ENCODE data around the gene BTRC.
"Not testable (repeated sequence)": the region's sequence is repeated elsewhere in the genome, so short reads cannot be mapped to it uniquely, and the experiment has no call there.

The BTRC gene

DNA sequence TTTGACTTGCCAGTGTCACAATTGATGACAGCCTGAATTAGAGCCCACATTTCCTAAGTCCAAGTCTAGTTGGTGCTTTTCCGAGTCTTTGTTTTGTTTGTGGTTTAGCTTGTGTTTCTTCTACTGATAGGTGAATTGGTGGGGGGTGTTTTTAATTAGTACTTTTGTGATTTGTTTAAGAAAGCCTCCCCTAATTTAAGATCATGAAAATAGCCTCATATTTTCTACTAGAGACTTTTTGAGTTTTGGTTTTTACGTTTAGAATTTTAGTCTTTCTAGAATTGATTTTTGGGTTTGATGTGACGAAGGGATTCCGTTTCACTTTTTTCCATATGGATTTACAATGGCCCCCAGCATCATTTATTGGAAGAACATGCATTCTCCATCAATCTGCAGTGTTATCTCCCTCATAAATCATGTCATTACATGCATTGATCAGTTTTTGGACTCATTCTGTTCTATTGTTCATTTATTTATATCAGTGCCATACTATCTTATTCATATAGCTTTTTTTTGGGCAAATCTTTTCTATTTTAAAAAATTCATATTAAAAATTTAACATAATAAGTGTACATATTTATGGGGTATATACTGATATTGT lies 32.8 kb downstream of the BTRC start:
- no peak for DNase-seq (ENCODE audit: low read depth in 2 of 2)

DNA sequence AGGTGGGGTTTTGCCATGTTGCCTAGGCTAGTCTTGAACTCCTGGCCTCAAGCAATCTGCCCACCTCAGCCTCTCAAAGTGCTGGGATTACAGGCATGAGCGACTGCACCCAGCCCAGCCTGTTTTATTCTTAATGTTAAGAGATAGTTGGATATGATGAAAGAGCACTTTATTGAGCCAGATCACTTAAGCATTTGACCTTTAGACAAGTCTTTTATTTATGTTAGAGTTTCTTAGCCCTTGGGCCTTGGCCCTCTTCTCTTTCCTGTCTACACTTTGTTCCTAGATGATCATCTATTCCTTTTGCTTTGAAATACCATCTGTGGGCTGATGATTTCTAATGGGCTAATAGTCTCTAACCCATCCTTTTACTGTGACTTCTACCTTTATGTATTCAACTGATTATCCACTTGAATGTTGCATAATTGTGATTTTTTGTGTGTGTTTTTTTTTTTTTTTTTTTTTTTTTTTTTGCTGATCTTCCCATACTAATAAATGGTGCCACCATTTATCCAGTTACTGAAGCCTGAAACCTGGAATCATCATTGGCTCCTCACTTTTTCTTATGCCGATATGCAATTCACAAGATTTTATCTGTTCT lies 34.8 kb downstream of the BTRC start:
- no peak for DNase-seq (ENCODE audit: low read depth in 2 of 2)

DNA sequence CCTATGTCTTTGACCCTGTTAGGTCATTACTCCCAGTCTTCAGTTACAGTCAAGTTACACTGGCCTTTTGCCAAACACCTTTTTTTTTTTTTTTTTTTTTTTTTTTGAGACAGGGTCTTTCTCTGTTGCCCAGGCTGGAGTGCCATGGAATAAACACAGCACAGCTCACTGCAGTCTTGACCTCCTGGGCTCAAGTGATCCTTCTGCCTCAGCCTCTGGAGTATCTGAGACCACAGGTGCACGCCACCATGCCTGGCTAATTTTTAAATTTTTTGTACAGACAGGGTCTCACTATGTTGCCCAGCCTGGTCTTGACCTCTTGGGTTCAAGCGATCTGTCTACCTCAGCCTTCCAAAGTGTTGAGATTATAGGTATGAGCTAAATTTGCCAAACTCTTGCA lies 35.6 kb downstream of the BTRC start:
- not testable (repeated sequence) for DNase-seq (ENCODE audit: low read depth in 2 of 2)

DNA sequence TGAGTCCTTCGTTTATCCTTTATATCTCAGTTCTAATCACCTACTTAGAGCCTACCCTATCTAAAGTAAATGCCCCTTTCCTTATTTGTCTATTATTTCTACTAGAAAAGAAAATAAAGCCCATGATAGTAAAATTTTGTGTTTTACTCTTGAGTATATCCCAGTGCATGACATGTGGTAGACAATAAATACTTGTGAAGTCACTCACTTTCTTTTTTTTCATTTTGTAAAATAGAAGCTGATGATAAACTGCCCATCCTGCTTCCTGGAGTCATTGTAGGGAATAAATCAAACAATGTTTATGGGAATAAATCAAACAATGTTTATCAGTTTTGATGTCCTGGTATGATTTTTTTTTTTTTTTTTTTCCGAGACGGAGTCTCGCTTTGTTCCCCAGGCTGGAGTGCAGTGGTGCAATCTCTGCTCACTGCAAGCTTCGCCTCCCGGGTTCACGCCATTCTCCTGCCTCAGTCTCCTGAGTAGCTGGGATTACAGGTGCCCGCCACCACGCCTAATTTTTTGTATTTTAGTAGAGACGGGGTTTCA lies 36.1 kb downstream of the BTRC start:
- DNase-seq (ENCODE audit: low read depth in 2 of 2): no peak

DNA sequence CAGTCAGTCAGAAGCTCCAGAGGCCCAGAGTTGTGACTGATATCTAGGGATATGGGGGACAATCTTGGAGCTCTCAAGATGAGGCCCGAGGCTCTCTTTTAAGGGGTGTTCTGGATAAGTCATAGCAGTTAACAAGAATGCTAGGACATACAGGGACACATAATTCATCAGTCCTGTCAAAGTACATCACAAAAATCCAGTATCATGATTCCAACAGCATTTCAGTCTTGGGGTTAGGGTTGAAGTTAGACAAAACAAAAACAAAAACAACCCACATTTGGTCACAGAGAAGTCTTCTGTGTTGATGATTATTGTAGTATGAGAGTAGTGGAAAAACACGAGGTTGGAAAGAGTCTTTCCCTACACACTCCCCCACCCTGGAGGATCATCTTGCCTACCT lies 39.4 kb downstream of the BTRC start:
- no peak for DNase-seq (ENCODE audit: low read depth in 2 of 2)

DNA sequence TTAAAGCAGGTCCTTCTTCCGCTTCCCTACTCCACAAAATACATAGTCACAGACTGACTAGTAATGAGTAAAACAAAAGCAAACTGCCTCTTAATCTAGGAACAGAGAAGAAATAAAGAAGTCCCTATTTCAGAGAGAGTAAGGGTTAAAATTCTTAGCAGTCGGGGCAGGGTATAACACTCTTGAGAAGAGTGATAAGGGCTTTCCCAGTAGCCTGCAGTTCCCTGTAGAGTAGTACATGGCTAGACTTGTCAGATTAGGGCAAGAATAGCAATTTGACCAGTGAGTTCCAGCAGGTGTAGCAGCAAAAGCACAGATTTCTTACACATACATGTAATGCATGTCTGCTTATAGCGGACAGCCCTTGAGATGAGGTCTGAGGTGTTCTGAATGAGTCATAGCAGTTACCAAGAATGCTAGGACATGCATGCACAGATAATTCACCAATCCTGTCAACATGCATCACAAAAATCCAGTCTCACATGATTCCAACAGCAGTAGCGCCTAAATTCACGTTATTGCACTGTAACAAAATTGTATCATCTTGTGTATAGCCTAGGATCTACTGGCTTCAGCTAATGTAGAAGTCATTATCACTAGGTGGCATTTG lies 40.7 kb downstream of the BTRC start:
- DNase-seq (ENCODE audit: low read depth in 2 of 2): no peak

DNA sequence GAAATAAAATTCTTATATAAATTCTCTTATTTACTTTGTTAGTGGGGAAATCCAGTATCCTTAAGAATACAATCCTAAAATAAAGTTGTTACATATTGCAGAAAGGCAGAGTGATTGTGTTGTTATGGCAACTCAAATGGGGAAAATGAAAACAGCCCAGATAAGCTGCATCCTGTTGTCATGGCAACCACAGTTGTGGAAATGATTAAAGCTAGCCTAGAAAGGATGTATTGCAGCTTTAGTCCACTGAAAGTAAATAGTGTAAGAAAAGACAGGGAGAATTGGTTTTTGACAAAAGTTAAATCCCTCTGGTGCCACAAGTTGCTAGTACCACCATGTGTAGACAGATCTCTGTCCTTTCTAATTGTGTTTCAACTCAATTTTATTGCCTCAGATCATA lies 43.2 kb downstream of the BTRC start:
- DNase-seq (ENCODE audit: low read depth in 2 of 2): no peak

DNA sequence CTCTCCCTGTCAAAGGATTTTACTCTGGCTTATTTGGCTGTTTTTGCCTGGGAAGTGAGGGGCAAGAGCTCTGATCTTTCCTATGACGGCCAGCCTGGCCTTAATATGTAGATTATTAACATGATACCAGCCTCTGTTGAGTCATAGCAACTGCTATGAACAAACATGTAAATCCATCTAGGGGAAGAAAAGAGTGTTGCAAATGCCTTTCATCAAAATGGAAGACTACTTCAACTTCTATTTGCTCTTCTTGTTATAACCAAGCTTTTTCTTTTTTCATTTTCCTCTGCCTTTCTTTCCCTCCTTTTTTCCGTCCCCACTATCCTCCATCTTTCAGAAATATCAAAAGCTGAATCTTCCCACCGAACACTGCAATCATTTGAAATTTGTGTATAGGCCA lies 46.6 kb downstream of the BTRC start:
- no peak for DNase-seq (ENCODE audit: low read depth in 2 of 2)

DNA sequence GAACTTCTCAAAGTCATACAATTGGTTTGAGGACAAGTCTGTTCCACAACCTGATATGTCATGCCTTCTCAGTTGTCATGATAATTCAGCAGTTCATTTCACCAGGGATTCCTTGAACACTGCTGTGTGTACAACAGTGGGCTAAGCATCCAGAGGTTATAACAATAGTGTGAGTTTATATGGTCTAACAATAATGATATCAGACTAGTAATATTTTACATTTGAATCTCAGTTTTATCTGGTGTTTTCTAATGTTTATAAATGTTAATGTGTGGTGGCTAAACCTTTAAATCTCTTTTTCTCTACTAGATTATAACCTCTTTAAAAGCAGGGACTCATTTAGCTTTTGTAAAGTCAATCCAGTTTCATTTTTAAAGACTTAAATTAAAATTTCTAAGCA lies 48.7 kb downstream of the BTRC start:
- no peak for DNase-seq (ENCODE audit: low read depth in 2 of 2)

DNA sequence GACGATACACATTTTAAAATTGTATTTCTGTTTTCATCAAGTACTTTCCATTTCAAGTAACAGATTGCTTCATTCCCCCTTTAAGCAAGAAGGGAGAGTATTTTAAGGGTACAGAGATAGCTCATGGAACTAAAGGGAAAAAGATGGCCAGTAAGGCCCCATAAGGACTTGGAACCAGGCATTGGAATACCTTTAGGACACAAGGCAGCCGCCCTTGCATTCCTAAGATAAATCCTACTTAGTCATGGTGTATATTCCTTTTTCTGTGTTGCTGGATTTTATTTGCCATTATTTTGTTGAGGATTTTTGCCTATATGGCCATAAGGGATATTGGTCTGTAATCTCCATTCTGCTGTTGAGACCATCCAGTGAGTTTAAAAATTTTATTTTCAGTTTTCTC lies 49.2 kb downstream of the BTRC start:
- DNase-seq (ENCODE audit: low read depth in 2 of 2): no peak

DNA sequence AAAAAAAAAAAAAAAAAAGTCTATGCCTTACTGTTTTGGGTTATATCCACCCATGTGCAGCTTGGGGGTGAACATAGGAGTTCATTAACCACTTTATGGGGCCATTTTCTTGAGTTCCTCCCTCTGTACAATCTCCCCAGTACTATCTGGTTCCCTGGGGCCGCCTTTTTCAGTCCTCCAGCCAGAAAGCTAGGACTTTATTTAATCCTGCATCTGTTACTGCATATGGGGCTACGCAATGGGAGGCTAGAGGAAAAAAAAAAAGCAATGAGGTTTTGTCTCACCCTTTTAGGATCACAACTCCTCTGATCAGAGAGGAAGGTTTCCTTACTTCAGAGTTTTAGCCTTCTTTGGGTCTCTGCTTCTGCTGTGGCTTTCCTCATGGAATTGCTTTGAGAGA lies 51.0 kb downstream of the BTRC start:
- no peak for DNase-seq (ENCODE audit: low read depth in 2 of 2)

DNA sequence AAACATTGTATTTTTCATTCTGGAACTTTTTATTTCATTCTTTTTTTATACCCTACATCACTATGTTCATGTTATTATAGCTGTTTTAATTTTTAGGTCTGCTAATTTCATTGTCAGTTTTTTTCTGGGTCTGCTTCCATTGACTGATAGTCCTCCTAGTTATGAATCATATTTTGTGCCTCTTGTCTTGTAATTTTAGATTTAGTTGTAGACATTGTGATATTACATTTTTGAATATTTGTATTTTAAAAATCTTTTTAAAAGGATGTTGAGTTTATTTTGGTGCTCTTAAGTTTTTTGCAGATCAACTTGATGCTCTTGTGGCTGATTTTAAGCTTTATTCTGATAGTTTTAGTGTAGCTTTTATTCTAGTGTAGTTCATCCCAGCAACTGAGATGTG lies 57.6 kb downstream of the BTRC start:
- DNase-seq (ENCODE audit: low read depth in 2 of 2): no peak

DNA sequence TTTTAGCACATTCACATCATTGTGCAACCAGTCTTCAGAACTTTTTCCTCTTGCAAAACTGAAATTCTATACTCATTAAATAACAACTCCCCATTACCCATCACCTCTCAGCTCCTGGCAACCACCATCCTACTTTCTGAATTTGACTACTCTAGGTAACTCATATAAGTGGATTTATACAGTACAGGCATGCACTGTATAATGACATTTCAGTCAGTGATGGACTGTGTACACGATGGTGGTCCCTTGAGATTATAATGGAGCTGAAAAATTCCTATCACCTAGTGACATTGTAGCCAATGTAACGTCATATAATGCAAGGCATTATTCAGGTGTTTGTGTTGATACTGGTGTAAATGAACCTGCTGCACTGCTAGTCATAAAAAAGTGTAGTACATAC lies 60.1 kb downstream of the BTRC start:
- DNase-seq (ENCODE audit: low read depth in 2 of 2): no peak

DNA sequence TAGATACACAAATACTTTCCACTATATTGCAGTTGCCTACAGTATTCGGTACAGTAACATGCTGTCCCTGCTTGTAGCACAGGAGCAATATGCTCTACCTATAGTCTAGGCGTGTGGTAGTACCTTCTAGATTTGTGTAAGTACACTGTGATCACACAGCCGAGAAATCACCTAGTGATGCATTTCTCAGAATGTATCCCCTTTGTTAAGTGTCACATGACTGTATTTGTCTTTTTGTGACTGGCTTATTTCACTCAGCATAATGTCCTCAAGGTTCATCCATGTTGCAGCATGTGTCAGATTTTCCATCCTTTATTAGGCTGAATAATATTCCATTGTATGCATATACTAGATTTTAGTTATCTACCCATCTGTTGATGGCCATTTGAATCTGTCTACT lies 61.9 kb downstream of the BTRC start:
- no peak for DNase-seq (ENCODE audit: low read depth in 2 of 2)

DNA sequence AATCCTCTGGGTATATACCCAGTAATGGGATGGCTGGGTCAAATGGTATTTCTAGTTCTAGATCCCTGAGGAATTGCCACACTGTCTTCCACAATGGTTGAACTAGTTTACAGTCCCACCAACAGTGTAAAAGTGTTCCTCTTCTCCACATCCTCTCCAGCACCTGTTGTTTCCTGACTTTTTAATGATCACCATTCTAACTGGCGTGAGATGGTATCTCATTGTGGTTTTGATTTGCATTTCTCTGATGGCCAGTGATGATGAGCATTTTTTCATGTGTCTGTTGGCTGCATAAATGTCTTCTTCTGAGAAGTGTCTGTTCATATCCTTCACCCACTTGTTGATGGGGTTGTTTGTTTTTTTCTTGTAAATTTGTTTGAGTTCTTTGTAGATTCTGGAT lies 68.0 kb downstream of the BTRC start:
- not testable (repeated sequence) for DNase-seq (ENCODE audit: low read depth in 2 of 2)

DNA sequence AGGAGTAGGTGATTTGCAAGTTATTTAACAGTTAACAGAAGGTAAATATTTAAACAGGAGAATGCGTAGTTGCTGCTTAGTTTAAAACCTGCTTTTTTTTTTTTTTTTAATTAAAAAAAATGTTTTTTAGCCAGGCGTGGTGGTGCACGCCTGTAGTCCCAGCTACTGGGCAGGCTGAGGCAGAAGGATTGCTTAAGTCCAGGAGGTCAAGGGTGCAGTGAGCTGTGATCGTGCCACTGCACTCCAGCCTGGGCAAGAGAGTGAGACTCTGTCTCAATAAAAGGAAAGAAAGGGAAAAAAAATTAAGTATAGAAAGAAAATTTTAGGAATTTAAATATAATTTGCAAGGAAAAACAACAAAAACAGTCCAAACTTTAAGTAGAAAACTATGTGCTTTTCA lies 71.6 kb downstream of the BTRC start:
- no peak for DNase-seq (ENCODE audit: low read depth in 2 of 2)

DNA sequence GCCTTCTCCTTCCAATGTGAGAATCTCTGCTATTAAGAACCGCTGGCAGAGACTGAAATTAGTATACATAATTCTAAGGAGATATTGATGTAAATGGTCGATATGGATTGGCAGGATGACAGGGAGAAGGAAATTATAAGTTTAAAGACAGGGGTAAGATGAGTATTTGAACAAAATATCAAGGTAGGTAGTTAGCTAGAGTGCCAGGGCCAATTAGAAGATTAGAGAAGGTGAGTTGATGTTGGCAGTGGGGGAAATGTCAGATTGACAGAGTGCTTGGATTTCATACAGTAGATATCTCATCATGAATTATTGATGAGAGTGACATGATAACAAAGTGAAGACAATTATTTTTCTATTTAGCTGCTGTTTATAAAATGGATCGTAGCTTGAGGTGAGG lies 74.1 kb downstream of the BTRC start:
- no peak for DNase-seq (ENCODE audit: low read depth in 2 of 2)

DNA sequence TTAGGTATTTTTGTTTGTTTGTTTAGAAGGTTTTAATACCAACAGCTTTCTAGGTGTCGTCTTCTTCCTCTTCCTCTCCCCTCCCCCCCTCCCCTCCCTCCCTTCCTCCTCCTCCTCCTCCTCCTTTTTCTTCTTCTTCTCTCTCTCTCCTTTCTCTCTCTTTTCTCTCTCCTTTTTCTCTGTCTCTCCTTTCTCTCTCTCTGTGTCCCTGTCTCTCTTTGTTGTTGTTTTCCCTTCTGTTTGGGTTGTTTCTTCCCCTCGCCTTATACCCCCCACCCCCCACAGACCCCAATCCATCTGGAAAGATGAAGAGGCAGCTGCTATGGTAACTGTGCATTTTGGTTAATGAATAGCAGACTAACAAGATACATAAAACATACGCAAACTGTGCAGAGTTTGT lies 75.5 kb downstream of the BTRC start:
- DNase-seq (ENCODE audit: low read depth in 2 of 2): no peak

DNA sequence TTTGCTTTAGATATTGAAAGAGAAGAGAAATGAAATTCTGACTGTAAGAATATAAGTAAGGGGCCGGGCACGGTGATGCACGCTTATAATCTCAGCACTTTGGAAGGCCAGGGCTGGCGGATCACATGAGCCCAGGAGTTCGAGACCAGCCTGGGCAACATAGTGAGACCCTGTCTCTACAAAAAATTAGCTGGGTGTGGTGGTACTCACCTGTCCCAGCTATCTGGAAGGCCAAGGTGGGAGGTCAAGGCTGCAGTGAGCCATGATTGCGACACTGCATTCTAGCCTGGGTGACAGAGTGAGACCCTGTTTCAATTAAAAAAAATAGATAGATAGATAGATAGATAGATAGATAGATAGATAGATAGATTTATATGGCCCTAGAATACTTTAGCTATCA lies 82.3 kb downstream of the BTRC start:
- no peak for DNase-seq (ENCODE audit: low read depth in 2 of 2)

DNA sequence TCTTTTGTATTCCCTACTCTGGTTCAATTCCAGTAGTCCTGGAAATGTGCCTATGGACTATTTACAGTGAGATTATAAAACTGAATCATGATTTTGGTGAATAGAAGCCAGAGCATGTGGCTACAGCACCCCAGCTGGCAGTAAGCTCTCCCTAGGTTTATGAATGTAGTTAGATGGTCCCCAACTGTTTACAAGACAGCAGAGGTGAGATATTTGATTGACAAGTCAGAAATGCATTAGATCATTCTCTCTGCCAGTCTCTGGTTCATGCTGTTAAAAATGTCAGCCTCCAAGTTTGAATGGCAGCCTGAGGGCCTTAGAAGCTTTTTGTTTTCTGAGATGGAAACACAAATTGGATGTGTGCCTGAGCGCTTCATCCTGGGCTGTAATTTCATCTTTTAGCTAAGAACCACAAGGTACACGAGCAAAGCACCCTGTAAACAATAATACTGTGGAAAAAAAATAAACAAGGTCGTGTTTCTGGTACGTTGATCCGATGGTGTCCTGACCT lies 85.0 kb downstream of the BTRC start:
- DNase-seq (ENCODE audit: low read depth in 2 of 2): no peak

DNA sequence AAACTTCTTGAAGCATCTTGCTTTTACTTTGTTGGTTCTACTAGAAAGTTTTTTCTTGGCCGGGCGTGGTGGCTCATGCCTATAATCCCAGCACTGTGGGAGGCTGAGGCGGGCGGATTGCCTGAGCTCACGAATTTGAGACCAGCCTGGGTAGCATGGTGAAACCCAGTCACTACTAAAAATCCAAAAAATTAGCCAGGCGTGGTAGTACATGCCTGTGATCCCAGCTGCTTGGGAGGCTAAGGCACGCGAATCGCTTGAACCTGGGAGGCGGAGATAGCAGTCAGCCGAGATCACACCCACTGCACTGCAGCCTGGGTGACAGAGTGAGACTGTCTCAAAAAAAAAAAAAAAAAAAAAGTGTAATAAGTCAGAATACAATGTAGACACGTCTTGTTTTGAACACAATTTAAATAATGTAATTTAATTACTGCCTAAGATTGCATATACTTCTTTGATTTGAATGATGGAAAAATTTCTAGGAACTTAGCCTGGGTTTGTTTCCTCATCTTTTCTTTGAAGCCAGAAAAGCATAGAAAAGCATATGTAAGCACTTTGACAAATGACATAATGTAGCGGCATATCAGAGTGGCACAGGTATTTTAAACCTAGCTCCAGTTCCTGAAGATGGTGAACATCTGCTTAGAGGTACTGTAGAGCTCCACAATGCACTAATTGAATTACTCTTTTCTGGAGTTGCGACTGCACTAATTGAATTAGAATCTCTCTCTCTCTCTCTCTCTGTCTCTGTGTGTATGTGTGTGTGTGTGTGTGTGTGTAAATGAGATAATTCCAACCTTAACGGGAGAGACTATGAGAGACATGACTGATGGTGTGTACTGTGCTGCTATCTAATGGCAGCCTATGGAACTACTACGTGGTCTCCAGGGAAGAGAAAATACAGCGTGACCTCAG lies 87.8 kb downstream of the BTRC start:
- no peak for DNase-seq (ENCODE audit: low read depth in 2 of 2)

DNA sequence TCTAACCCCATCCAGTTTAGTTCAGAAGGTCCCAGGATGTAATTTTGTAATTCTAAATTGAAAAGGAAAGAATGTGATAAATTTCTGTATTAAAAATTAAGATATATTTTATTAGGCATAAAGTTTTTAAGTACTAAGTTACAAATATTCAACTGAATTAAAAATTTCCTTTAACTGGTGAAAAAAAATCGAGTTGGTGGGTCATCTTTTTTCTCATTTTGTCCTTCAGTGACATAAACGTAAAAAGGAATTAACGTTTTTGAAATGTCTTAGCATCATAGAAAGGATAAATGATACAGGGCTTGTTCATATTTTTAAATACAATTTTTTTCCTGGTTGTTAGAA lies 88.5 kb downstream of the BTRC start:
- no peak for DNase-seq (ENCODE audit: low read depth in 2 of 2)

Measured in stimulated activated CD8-positive, alpha-beta memory T cell treated with anti-CD3 and anti-CD28 coated beads, Interleukin-2, amount 100 ng/mL, for 1 hour (primary cell).